B cell (primary cell): Measurements from ENCODE around the gene NSDHL. TPM values are rescaled to one million over a fixed set of nuclear protein-coding genes. Genes with fewer than 3 reads are reported as not detected.

Experiments
- ATAC-seq: fragments of 200-7000 bp; cut with Tn5 transposase; one replicate; pipeline ENCODE4 v1.10.0; 2021; ENCODE audit warnings: low read depth, mild to moderate bottlenecking, moderate number of reproducible peaks, moderate library complexity
- CTCF ChIA-PET: fragments of 350-600 bp; sonication (Branson Sonifier 250); formaldehyde crosslinking; loops from one replicate; lab custom pipeline; 2021; ENCODE audit warnings: antibody characterized with exemption, inconsistent platforms; lab: Charles Lee
- POLR2A ChIA-PET: fragments of 350-600 bp; sonication (Branson Sonifier 250); formaldehyde crosslinking; loops from one replicate; lab custom pipeline; 2021; ENCODE audit warnings: antibody characterized with exemption; lab: Charles Lee
- DNase-seq: peaks from one replicate; pipeline ENCODE4 v3.0.0; 2013
- H2AFZ ChIP-seq: 2 replicates; pipeline ENCODE4 v1.6.1; 2012; ENCODE audit warnings: mild to moderate bottlenecking, low read depth, low read length; ENCODE audit not compliant: insufficient read depth, poor library complexity, severe bottlenecking
- H3K27ac ChIP-seq, 2 donors: 1 replicate in 1 of 2; 2 replicates in 1 of 2; pipeline ENCODE4 v1.5.1; 2012 to 2013; ENCODE audit warnings: low read length in 2 of 2, mild to moderate bottlenecking in 2 of 2, moderate library complexity in 1 of 2
- H3K27me3 ChIP-seq, 4 experiments: fragments of 200-600 bp in 1 of 4; sonication (generic) in 1 of 4; replicated peaks in 1 of 4; 1 replicate in 2 of 4; 2 replicates in 2 of 4; pipeline versions ENCODE4 v1.6.1 to v1.7.0; 2013 to 2016; ENCODE audit warnings: low read length in 3 of 4, mild to moderate bottlenecking in 2 of 4, mixed read lengths in 1 of 4, moderate library complexity in 1 of 4; ENCODE audit not compliant: insufficient read depth in 4 of 4, control insufficient read depth in 3 of 4; ENCODE audit errors: control extremely low read depth in 1 of 4
- H3K36me3 ChIP-seq, 2 experiments: replicated peaks in 1 of 2; 1 replicate in 1 of 2; 2 replicates in 1 of 2; pipeline versions ENCODE4 v1.6.1 to v1.7.1; 2013; ENCODE audit warnings: low read length in 1 of 2; ENCODE audit not compliant: insufficient read depth in 2 of 2, control insufficient read depth in 1 of 2; ENCODE audit errors: control extremely low read depth in 1 of 2, extremely low read depth in 1 of 2
- H3K4me1 ChIP-seq, 2 donors: fragments of 200-600 bp in 1 of 2; sonication (generic) in 1 of 2; 1 replicate in 1 of 2; 2 replicates in 1 of 2; pipeline versions ENCODE4 v1.5.1 to v1.6.1; 2013 to 2017; ENCODE audit warnings: low read length in 2 of 2; ENCODE audit not compliant: control insufficient read depth in 2 of 2, insufficient read depth in 2 of 2
- H3K4me2 ChIP-seq: replicated peaks from 2 replicates; pipeline ENCODE3; 2012; ENCODE audit warnings: mild to moderate bottlenecking, low read depth, low read length; ENCODE audit not compliant: poor library complexity, severe bottlenecking
- H3K4me3 ChIP-seq, 5 experiments: fragments of 200-600 bp in 1 of 5; sonication (generic) in 1 of 5; 1 replicate in 3 of 5; 2 replicates in 2 of 5; pipeline versions ENCODE4 v1.5.1 to v1.7.0; 2011 to 2016; ENCODE audit warnings: low read length in 4 of 5, mild to moderate bottlenecking in 4 of 5, low read depth in 2 of 5, control low read depth in 1 of 5, moderate library complexity in 1 of 5; ENCODE audit not compliant: insufficient read depth in 1 of 5; ENCODE audit errors: control extremely low read depth in 1 of 5, extremely low read depth in 1 of 5
- H3K79me2 ChIP-seq: fragments of 200-600 bp; sonication (generic); one replicate; pipeline ENCODE4 v1.6.0; 2016; ENCODE audit warnings: low read length; ENCODE audit not compliant: control insufficient read depth, insufficient read depth
- H3K9ac ChIP-seq: fragments of 200-600 bp; sonication (generic); 2 replicates; pipeline ENCODE4 v1.6.1; 2017; ENCODE audit warnings: mild to moderate bottlenecking, low read length, moderate library complexity
- H3K9me3 ChIP-seq, 3 donors: one replicate each; pipeline versions ENCODE4 v1.6.1 to v1.7.1; 2013; ENCODE audit warnings: low read length in 2 of 3; ENCODE audit not compliant: control insufficient read depth in 2 of 3, insufficient read depth in 1 of 3; ENCODE audit errors: control extremely low read depth in 1 of 3
- H4K20me1 ChIP-seq: 2 replicates; pipeline ENCODE4 v1.6.0; 2012; ENCODE audit warnings: mild to moderate bottlenecking, low read length; ENCODE audit not compliant: insufficient read depth, control insufficient read depth, poor library complexity, severe bottlenecking
- H3K27ac Mint-ChIP-seq: one replicate; pipeline ENCODE4 v1.8.0; 2021; ENCODE audit warnings: mixed read lengths
- H3K27me3 Mint-ChIP-seq: one replicate; pipeline ENCODE4 v1.8.0; 2021; ENCODE audit warnings: mixed read lengths
- H3K4me1 Mint-ChIP-seq: one replicate; pipeline ENCODE4 v1.8.0; 2021; ENCODE audit warnings: mixed read lengths
- H3K4me3 Mint-ChIP-seq: one replicate; pipeline ENCODE4 v1.8.0; 2021; ENCODE audit warnings: mixed read lengths
- H3K9me3 Mint-ChIP-seq: one replicate; pipeline ENCODE4 v1.8.0; 2022; ENCODE audit warnings: mixed read lengths; ENCODE audit not compliant: insufficient read depth
- EZH2 ChIP-seq: IDR thresholded peaks from 2 replicates; pipeline ENCODE4 v1.6.1; 2012; ENCODE audit warnings: borderline replicate concordance, low read depth, mild to moderate bottlenecking, moderate library complexity, low read length; ENCODE audit not compliant: insufficient read depth, poor library complexity, severe bottlenecking
- WGBS: methylation state at CpG from one replicate; pipeline ENCODE4 v1.1.5; 2013; ENCODE audit warnings: missing lambda C conversion rate; ENCODE audit not compliant: insufficient coverage; 5-methylcytosine and 5-hydroxymethylcytosine counted together
- intact Hi-C: fragments of 100-400 bp; cut with micrococcal nuclease; formaldehyde crosslinking; loops from one replicate; pipeline ENCODE4 v1.10.0; 2022
- polyA plus RNA-seq: library from polyadenylated mRNA; depleted of rRNA; stranded (reverse); fragments of >200 nt; gene quantifications from 2 replicates; pipeline ENCODE4 v1.2.3, GENCODE V29; 2012
- total RNA-seq, 2 donors: library from RNA; stranded (reverse); fragments of 120-200 nt in 1 of 2; gene quantifications; 1 replicate in 1 of 2; 2 replicates in 1 of 2; pipeline versions ENCODE4 v1.2.3 to v1.2.4, GENCODE V29; 2013 to 2022
- TF ChIP-seq, protein P1 (sequence below): fragments of 200-600 bp; IDR thresholded peaks from one replicate; pipeline ENCODE4 v1.8.0; 2022; ENCODE audit warnings: antibody characterized with exemption, mild to moderate bottlenecking

The NSDHL gene
- total and polyA plus RNA-seq, 2 donors (not counting 1 experiment from before 2014, with no cell fraction given): 4.9 to 10.3 TPM

DNA sequence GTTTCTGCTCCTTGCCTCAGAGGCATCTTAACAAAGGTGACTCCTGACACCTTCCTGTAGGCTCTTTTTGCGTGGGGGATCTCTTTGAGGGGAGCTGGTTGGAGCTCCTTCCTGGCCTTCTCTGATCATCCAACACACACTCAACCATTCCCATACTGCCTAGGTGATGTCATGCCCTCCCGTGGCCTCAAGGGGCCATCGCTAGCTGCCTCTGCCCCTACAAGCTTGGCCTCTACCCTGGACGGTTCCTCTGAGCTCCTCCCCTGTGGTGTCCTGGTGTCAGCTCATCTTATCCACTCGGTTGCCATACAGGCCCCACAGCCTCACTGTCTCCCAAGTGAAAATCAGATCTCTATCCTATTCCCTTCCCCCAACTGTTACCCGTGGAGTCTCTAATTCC, 53.3 kb downstream of the NSDHL start:
- TF ChIP-seq, protein P1, sequence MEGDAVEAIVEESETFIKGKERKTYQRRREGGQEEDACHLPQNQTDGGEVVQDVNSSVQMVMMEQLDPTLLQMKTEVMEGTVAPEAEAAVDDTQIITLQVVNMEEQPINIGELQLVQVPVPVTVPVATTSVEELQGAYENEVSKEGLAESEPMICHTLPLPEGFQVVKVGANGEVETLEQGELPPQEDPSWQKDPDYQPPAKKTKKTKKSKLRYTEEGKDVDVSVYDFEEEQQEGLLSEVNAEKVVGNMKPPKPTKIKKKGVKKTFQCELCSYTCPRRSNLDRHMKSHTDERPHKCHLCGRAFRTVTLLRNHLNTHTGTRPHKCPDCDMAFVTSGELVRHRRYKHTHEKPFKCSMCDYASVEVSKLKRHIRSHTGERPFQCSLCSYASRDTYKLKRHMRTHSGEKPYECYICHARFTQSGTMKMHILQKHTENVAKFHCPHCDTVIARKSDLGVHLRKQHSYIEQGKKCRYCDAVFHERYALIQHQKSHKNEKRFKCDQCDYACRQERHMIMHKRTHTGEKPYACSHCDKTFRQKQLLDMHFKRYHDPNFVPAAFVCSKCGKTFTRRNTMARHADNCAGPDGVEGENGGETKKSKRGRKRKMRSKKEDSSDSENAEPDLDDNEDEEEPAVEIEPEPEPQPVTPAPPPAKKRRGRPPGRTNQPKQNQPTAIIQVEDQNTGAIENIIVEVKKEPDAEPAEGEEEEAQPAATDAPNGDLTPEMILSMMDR: no peak
- TF ChIP-seq EZH2: no peak
- Histone ChIP-seq H3K9me3 (no peaks in the 10 kb centered on the region), H3K27me3 (peaks cover 0 to 8% (median under 1%) of the 10 kb centered on the region in 4 experiments), H3K36me3 (no peaks in the 10 kb centered on the region), H3K27ac (no peak overlapping the region), H3K4me2 (no peak overlapping the region), H2AFZ (no peak overlapping the region), H3K4me3 (no peak overlapping the region), H3K4me1 (no peaks in the 10 kb centered on the region), H3K79me2 (no peaks in the 10 kb centered on the region), H4K20me1 (no peaks in the 10 kb centered on the region), H3K9ac (no peak overlapping the region)
- Mint-ChIP-seq H3K4me3 (no peak overlapping the region), H3K27ac (no peak overlapping the region), H3K4me1 (no peaks in the 10 kb centered on the region), H3K9me3 (no peaks in the 10 kb centered on the region), H3K27me3 (peaks cover 18% of the 10 kb centered on the region)
- no peak for DNase-seq
- 79% methylated on average over 4 of the region's 6 CpGs for WGBS
- no peak for ATAC-seq
- POLR2A ChIA-PET: no interaction called here
- intact Hi-C loops: no loop called here
- CTCF ChIA-PET: no interaction called here

DNA sequence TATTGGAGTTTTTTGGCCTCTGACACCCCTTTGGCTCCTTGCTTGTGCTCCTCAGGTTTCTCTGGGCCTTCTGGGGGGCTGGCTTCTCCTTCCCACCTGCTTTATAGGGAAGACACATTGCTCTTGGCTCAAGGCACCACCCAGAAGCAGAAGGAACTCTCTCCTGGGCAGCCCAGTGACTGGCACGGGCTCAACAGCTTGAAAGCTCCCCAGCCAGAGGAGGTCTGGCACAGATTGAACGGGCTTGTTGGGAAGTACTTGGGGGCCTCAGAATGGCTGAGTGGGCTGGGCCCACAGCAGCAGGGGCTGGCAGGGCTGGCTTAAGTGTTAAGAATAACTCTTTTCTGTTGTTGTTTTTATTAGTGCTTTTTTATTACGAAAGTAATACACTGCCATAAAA, 55.9 kb downstream of the NSDHL start:
- Mint-ChIP-seq H3K4me3 (no peak overlapping the region), H3K9me3 (no peaks in the 10 kb centered on the region), H3K27me3 (peaks cover 37% of the 10 kb centered on the region), H3K27ac (no peak overlapping the region), H3K4me1 (no peaks in the 10 kb centered on the region)
- DNase-seq (no peak), ATAC-seq (no peak)
- 71% methylated on average over 2 of the region's 3 CpGs for WGBS
- H2AFZ ChIP-seq: no peak overlapping the region
- H3K4me1 ChIP-seq: no peaks in the 10 kb centered on the region
- peaks cover 0 to 8% (median 2%) of the 10 kb centered on the region in 4 experiments for H3K27me3 ChIP-seq
- no peak overlapping the region for H3K27ac ChIP-seq
- TF ChIP-seq EZH2: no peak
- TF ChIP-seq, protein P1: no peak
- H4K20me1 ChIP-seq: no peaks in the 10 kb centered on the region
- no peak overlapping the region for H3K4me3 ChIP-seq
- intact Hi-C loops: no loop called here
- H3K9ac ChIP-seq: no peak overlapping the region
- no peak overlapping the region for H3K4me2 ChIP-seq
- H3K36me3 ChIP-seq: no peaks in the 10 kb centered on the region
- POLR2A ChIA-PET: no interaction called here
- CTCF ChIA-PET: no interaction called here
- no peaks in the 10 kb centered on the region for H3K9me3 ChIP-seq
- H3K79me2 ChIP-seq: no peaks in the 10 kb centered on the region
